Measurements from ENCODE around the gene ACTR1A. TPM values are rescaled to one million over a fixed set of nuclear protein-coding genes. Genes with fewer than 3 reads are reported as not detected.
"Not testable (repeated sequence)": the region's sequence is repeated elsewhere in the genome, so short reads cannot be mapped to it uniquely, and the experiment has no call there.

Gene ACTR1A
- total RNA-seq, 1 donor from 2014 or later, result 60.9 TPM

- Mint-ChIP-seq H3K27me3 (no peaks in the 10 kb centered on the region), H3K36me3 (ENCODE audit: low read depth) (peaks cover 23% of the 10 kb centered on the region), H3K9me3 (no peaks in the 10 kb centered on the region), H3K4me3 (no peak overlapping the region), H3K27ac (peak overlapping the region; percentile 40), H3K4me1 (peaks cover 26% of the 10 kb centered on the region)
- intact Hi-C loops (cut with micrococcal nuclease), result loop anchor here (10.0 kb wide), 1 partner anchor 1151 kb away; the partner anchor contains the start of gene BTRC
- DNase-seq, result no peak
Observed at GRCh38 chr10:102505462-102506115, 3.1 kb upstream of the ACTR1A start.

DNA sequence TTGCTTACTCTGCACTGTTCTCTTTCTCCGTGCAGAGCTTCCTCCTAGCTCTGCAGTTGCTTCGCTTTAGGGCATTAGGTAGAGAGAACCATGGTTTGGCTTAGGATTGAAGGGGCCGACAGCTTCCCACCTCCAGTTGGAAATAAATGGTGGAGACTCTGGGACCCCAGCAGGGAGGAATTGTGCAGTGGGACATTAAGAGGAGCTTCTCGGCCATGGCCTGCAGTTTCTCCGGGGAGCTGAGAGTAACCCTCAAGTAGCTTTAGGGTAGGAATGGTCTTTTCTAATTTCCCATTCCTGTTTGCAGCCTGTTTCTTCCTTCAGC lies 2.4 kb upstream of the ACTR1A start:
- intact Hi-C loops (cut with micrococcal nuclease), result loop anchor here (5.0 to 10.0 kb wide), 5 partner anchors 167 to 1443 kb away; partner anchors contain the start of genes ARMH3, BTRC, CNNM2 and KAZALD1
- DNase-seq, result no peak
- Mint-ChIP-seq H3K4me1 (peaks cover 26% of the 10 kb centered on the region), H3K27me3 (no peaks in the 10 kb centered on the region), H3K9me3 (no peaks in the 10 kb centered on the region), H3K36me3 (ENCODE audit: low read depth) (peaks cover 23% of the 10 kb centered on the region), H3K27ac (peak overlapping the region; percentile 82), H3K4me3 (no peak overlapping the region)

GRCh38 chr10:102504179-102504975 lies 1.9 kb upstream of the ACTR1A start:
- Mint-ChIP-seq H3K36me3 (ENCODE audit: low read depth) (peaks cover 21% of the 10 kb centered on the region), H3K9me3 (no peaks in the 10 kb centered on the region), H3K4me3 (no peak overlapping the region)

DNA sequence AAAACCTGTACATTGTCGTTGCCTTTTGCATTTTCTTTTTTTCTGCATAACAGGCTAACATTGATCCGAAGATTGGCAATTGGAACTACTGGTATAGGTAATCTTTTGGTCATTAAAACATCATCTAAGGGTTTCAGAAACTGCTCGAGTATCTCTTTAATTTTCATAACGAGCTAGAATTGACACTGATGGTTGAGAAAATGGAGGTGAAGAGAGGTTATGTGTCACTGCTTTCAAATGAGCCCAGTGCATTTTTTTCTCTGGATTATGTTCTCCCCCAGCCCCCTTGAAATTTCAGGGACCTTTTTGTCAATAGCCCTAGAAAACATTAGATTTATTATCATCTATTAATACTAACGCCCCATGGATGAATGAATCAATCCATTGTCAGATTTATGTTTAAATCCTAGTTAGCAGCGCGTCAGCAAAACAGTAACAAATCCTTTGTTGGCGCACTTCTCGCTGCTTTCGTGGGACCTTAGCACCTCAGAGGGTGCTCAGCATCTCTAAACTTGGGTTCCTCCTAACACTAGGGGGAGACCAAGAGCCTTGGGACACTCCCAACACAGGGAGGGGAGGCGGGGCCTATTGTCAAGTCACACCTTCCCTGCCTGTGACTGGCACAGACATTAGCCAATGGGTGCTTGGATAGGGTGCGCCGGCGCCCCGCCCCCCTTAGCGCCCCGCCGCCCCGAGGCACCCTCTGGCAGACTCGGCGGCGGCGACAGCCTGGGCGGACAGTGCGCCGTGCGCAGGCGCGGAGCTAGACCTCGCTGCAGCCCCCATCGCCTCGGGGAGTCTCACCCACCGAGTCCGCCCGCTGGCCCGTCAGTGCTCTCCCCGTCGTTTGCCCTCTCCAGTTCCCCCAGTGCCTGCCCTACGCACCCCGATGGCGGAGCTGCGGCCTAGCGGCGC lies 1.0 kb upstream of the ACTR1A start, which contains the start of gene SUFU:
TSS of gene SUFU (plus strand) at position 709 of the 915 bp plus-strand sequence. CDS start at position 890, 181 bp downstream.
- H3K27ac Mint-ChIP-seq, result peak within 1 kb of the TSS; percentile 82
- intact Hi-C loops (cut with micrococcal nuclease), result loop anchor here (1.0 to 10.0 kb wide), 12 partner anchors 80 to 1441 kb away; partner anchors contain the start of genes ARL3, ARMH3, BORCS7 and BTRC
- no peaks in the 10 kb centered on the region for H3K9me3 Mint-ChIP-seq
- no peak within 1 kb of the TSS for H3K4me3 Mint-ChIP-seq
- peak; percentile 99 for DNase-seq
- H3K4me1 Mint-ChIP-seq, result peaks cover 28% of the 10 kb centered on the region
- peaks cover 25% of the 10 kb centered on the region for H3K36me3 Mint-ChIP-seq (ENCODE audit: low read depth)
- no peaks in the 10 kb centered on the region for H3K27me3 Mint-ChIP-seq

More at GRCh38 chr10:102504179-102504975, 1.9 kb upstream of the ACTR1A start:
- intact Hi-C loops (cut with micrococcal nuclease), result loop anchor here (5.0 to 10.0 kb wide), 5 partner anchors 168 to 1442 kb away; partner anchors contain the start of genes ARMH3, BTRC, CNNM2 and KAZALD1
- peak; percentile 76 for DNase-seq
- Mint-ChIP-seq H3K27me3 (no peaks in the 10 kb centered on the region), H3K27ac (peak overlapping the region; percentile 82), H3K4me1 (peaks cover 23% of the 10 kb centered on the region)

GRCh38 chr10:102502029-102502336 lies 529 bp downstream of the ACTR1A start:
- Mint-ChIP-seq H3K4me1 (peaks cover 24% of the 10 kb centered on the region), H3K27me3 (no peaks in the 10 kb centered on the region), H3K27ac (no peak overlapping the region), H3K4me3 (no peak overlapping the region), H3K36me3 (ENCODE audit: low read depth) (peaks cover 21% of the 10 kb centered on the region), H3K9me3 (no peaks in the 10 kb centered on the region)
- peak; percentile 100 for DNase-seq
- intact Hi-C loops (cut with micrococcal nuclease), result loop anchor here (1.0 to 10.0 kb wide), 20 partner anchors 41 to 1440 kb away; partner anchors contain the start of genes ARL3, ARMH3, BORCS7 and BTRC

GRCh38 chr10:102501201-102502028 lies 1.1 kb downstream of the ACTR1A start:
- Mint-ChIP-seq H3K27ac (no peak overlapping the region), H3K9me3 (no peaks in the 10 kb centered on the region), H3K27me3 (no peaks in the 10 kb centered on the region), H3K36me3 (ENCODE audit: low read depth) (peaks cover 16% of the 10 kb centered on the region), H3K4me1 (peaks cover 23% of the 10 kb centered on the region), H3K4me3 (no peak overlapping the region)
- intact Hi-C loops (cut with micrococcal nuclease), result loop anchor here (1.0 to 10.0 kb wide), 20 partner anchors 40 to 1439 kb away; partner anchors contain the start of genes ARL3, ARMH3, BORCS7 and BTRC
- no peak for DNase-seq

DNA sequence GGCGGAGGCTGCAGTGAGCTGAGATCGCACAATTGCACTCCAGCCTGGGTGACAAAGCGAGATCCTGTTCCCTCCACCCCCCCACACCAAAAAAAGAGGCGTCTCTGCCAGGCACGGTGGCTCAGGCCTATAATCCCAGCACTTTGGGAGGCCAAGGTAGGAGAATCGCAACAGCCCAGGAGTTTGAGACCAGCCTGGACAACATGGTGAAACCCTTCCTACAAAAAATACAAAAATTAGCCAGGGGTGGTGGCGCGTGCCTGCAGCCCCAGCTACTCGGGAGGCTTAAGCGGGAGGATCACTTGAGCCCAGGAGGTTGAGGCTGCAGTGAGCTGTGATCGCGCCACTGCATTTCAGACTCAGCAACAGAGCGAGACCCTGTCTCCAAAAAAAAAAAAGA lies 1.8 kb downstream of the ACTR1A start:
- H3K9me3 Mint-ChIP-seq, H3K27ac Mint-ChIP-seq, H3K27me3 Mint-ChIP-seq, H3K4me3 Mint-ChIP-seq, DNase-seq: not testable (repeated sequence)
- intact Hi-C loops (cut with micrococcal nuclease), result loop anchor here (5.0 to 10.0 kb wide), 5 partner anchors 172 to 1438 kb away; partner anchors contain the start of genes ARMH3, BTRC, CNNM2 and KAZALD1
- Mint-ChIP-seq H3K36me3 (ENCODE audit: low read depth) (peaks cover 13% of the 10 kb centered on the region), H3K4me1 (peaks cover 23% of the 10 kb centered on the region)

DNA sequence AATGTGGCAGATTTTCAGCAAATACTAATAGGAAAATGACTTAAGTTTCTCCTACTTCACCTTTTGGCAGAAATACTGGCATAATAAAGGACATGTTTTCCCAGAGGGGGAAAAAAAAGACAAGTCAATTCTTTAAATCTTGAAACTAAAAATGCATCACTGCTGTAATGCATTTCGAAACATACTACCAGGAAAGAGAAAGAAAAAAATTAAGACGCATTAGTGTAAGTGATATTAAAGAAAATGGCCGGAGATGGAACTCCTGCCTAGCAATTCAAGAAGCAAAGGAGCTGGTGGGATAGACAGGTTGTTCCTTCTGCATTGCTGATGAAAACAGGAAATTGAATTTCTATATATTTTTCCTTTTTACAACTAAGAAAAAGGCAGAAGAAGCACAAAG lies 3.2 kb downstream of the ACTR1A start:
- intact Hi-C loops (cut with micrococcal nuclease), result no loop called here
- peaks cover 11% of the 10 kb centered on the region for H3K4me1 Mint-ChIP-seq
- H3K27me3 Mint-ChIP-seq, result no peaks in the 10 kb centered on the region
- H3K27ac Mint-ChIP-seq, result no peak overlapping the region
- DNase-seq, result no peak
- peaks cover 7% of the 10 kb centered on the region for H3K36me3 Mint-ChIP-seq (ENCODE audit: low read depth)
- no peak overlapping the region for H3K4me3 Mint-ChIP-seq
- no peaks in the 10 kb centered on the region for H3K9me3 Mint-ChIP-seq

DNA sequence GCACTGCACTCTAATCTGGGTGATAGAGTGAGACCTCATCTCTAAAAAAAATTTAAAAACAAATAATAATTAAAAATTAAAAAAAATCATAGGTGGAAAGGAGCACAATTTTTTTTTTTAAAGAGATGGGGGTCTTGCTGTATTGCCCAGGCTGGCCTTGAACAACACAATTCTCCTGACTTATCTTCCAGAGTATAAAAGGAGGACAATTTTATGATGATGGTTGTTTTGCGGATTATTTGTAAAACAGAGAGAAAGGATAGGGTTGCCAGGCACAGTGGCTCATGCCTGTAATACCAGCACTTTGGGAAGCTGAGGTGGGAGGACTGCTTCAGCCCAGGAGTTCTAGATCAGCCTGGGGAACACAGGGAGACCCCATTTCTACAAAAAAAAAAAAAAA lies 5.0 kb downstream of the ACTR1A start:
- H3K27me3 Mint-ChIP-seq, result no peaks in the 10 kb centered on the region
- no peak overlapping the region for H3K4me3 Mint-ChIP-seq
- peaks cover 18% of the 10 kb centered on the region for H3K4me1 Mint-ChIP-seq
- intact Hi-C loops (cut with micrococcal nuclease), result no loop called here
- H3K27ac Mint-ChIP-seq, result no peak overlapping the region
- no peak for DNase-seq
- H3K36me3 Mint-ChIP-seq (ENCODE audit: low read depth), result peaks cover 12% of the 10 kb centered on the region
- no peaks in the 10 kb centered on the region for H3K9me3 Mint-ChIP-seq

- DNase-seq, result no peak
- H3K4me1 Mint-ChIP-seq, result peaks cover 11% of the 10 kb centered on the region
- intact Hi-C loops (cut with micrococcal nuclease), result no loop called here
- no peaks in the 10 kb centered on the region for H3K27me3 Mint-ChIP-seq
- no peak overlapping the region for H3K4me3 Mint-ChIP-seq
- no peak overlapping the region for H3K27ac Mint-ChIP-seq
- peaks cover 11% of the 10 kb centered on the region for H3K36me3 Mint-ChIP-seq (ENCODE audit: low read depth)
- no peaks in the 10 kb centered on the region for H3K9me3 Mint-ChIP-seq
Observed at GRCh38 chr10:102493771-102494170, 8.7 kb downstream of the ACTR1A start.

GRCh38 chr10:102492983-102493382 lies 9.5 kb downstream of the ACTR1A start:
- Mint-ChIP-seq H3K4me1 (peaks cover 8% of the 10 kb centered on the region), H3K27ac (no peak overlapping the region), H3K9me3 (no peaks in the 10 kb centered on the region), H3K27me3 (no peaks in the 10 kb centered on the region), H3K4me3 (no peak overlapping the region), H3K36me3 (ENCODE audit: low read depth) (peaks cover 12% of the 10 kb centered on the region)
- intact Hi-C loops (cut with micrococcal nuclease), result no loop called here
- no peak for DNase-seq

DNA sequence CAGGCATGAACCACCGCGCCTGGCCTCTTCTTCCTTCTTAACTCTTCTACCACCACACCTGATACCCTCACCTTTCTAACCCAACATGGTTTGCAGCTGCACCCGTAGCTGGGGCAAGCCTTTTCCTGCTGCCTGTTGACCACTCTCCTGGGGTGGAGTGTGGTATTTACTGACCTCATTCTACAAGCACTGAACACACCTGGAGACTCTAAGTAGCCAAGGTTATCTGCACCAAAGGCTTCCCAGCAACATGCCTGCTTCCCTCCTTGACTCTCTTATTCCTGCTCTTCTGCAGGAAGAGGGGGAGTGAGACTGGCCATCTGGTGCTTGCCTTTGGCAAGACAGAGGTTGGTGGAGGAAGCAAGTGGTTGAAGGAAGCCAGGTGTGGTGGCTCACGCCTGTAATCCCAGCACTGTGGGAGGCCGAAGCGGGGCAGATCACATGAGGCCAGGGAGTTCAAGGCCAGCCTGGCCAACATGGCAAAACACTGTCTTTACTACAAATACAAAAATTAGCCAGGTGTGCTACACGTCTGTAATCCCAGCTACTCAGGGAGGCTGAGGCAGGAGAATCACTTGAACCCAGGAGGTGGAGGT lies 10.1 kb downstream of the ACTR1A start:
- H3K36me3 Mint-ChIP-seq (ENCODE audit: low read depth), result peaks cover 16% of the 10 kb centered on the region
- no peak overlapping the region for H3K4me3 Mint-ChIP-seq
- no peak for DNase-seq
- no peaks in the 10 kb centered on the region for H3K9me3 Mint-ChIP-seq
- intact Hi-C loops (cut with micrococcal nuclease), result no loop called here
- peaks cover 8% of the 10 kb centered on the region for H3K4me1 Mint-ChIP-seq
- H3K27me3 Mint-ChIP-seq, result no peaks in the 10 kb centered on the region
- no peak overlapping the region for H3K27ac Mint-ChIP-seq

Measured in activated CD4-positive, alpha-beta T cell treated with anti-CD3 and anti-CD28 coated beads, Interleukin-2, amount 10 ng/mL, durations not matched to agents 24 days and 14 days (primary cell).